Cerebellar nuclear complex (tissue), 1 donor: ENCODE results near the gene NACC2.

Experiments used
- DNase-seq, 2 experiments: peaks; one replicate each; lab custom pipeline; 2025; lab: John Stamatoyannopoulos, UW

Gene NACC2, protein sequence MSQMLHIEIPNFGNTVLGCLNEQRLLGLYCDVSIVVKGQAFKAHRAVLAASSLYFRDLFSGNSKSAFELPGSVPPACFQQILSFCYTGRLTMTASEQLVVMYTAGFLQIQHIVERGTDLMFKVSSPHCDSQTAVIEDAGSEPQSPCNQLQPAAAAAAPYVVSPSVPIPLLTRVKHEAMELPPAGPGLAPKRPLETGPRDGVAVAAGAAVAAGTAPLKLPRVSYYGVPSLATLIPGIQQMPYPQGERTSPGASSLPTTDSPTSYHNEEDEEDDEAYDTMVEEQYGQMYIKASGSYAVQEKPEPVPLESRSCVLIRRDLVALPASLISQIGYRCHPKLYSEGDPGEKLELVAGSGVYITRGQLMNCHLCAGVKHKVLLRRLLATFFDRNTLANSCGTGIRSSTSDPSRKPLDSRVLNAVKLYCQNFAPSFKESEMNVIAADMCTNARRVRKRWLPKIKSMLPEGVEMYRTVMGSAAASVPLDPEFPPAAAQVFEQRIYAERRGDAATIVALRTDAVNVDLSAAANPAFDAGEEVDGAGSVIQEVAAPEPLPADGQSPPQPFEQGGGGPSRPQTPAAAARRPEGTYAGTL

DNA sequence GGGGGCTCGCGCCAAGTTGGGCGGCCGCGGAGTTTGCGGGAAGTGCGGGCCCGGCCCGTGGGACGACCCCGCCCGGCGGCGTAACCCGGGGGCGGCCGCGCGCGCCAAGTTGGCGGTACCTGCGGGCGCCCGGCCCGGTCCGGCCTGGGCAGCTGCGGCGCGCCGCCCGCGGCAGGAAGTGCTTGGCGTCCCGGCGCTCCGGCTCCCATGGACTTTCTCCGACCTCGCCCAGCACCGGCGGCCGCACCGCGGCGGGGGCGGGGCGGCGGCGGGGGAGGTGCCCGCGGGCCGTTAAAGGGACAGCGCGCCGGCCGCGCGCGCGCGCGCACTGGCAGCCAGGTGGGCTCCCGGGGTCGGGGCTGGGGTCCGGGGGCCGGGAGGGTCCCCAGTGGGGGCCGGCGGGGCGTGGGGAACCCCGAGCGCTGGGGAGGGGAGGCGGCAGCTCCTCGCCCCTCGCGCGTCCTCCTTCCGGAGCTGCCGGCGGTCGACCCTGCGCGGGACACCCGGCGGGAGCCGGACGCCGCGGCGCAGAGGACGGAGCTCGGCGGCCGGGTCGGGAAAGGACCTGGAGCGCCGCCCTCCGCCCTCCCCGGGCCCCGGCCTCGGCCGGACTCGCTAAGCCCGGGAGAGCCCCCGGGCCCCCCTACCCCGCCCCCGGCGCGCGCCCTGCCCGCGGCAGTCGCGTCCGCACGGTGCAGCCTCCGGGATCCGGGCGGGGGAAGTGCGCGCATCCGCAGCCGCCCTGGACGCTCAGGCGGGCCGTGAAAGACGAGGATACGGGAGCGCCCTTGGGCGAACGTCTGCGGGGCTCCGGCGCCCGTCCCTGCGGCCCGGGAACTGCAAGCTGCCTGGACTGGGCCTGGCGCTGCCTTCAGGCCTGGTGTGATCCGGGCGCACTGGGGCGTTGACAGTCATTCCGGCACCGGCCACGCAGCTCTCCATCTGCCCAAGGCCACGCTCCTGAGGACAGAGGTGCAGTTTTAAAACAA, at the start of gene NACC2:
Gene NACC2 (minus strand): TSS at position 220 of the 989 bp plus-strand sequence. CDS start 44,768 bp downstream, outside the sequence.
- no peak for DNase-seq

DNA sequence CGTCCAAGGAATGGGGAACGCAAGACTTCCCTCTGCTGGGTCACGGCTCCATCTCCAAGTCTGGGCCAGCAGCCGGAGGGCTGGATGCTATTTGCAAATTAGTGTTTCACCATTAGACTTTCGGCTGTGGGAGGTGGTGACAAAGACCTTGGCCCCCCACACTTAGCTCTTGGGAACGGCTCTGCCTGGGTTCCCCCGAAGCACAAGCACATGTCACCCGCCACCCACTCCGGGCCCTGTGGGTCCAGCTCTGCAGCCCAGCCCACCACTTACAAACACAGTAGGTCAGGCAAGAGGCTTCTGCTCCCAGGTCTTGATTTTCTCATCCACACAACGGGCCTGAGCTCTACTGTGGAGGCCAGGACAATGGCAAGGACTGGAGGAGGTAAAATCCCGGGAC, 49.4 kb upstream of the NACC2 start:
- no peak for DNase-seq

DNA sequence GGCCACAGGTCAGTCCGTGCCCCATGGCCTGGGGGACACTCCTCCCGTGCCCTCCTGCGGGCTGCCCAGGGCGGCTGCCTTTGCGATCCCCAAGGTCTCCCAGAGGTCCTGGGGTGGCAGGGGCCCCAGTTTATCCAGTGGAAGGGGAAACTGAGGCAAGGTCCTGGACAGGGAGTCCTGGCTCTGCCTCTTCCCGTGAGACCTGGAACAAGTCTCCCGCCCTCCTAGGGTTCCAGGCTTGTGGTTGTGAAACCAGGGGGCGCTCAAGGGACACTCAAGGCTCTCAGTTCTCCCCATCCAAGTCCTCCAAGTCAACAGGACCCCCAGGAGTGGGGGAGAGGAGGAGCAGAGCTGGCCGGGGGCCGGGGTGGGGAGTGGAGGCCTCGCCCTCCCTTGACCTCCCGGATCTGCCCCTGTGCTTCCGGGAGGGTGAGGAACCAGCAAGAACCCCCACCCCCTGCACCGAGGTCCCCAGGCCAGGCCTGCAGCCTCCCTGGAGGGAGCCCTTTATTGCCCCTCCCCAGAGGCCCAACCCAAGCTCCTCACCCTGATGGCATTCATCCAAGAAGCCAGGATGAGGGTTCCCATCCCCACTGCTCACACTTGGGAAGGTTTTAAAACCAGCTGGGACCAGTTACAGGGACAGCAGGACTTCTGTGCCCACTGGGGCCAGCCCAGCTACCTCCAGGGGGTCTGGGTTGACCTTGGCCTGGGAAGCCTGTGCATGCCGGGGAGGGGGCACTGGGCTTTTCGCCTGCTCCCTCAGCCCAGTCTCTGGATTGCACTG, 48.3 kb upstream of the NACC2 start:
- no peak for DNase-seq

DNA sequence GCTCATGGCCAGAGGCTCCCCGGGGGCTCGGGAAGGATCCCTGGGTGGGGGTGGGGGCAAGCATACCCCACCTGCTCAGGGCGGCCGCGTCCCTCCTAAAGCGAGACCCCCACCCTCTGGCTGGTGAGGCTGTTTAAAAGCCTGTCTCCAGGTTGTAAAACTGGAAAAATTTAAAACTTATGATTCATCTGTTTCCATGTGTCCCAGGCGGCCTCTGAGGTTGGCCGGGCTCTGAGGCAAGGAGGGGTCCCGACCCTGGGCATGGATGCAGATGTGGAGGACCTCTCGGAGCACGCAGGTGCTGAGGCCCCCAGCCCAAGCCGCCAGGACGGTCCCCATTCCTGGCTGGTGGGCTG, 47.7 kb upstream of the NACC2 start:
- DNase-seq: no peak

DNA sequence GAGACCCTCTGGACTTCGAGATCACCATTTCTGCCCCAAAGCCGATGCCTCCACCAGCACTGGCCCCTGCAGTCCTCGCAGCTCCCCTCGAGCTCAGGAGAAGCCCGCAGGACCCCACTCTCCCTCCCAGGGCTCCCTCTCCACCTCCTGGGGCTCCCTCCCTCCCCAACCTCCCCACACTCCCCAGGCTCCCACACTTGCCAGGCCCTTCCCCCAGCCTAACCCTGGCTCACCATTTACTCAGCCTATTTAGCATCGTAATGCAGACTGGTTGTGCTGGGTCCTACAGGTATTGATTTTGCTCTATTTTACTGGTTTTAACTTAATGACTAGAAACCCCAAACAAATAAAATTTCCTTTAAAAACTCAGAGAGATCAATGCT, 47.3 kb upstream of the NACC2 start:
- DNase-seq: no peak

DNA sequence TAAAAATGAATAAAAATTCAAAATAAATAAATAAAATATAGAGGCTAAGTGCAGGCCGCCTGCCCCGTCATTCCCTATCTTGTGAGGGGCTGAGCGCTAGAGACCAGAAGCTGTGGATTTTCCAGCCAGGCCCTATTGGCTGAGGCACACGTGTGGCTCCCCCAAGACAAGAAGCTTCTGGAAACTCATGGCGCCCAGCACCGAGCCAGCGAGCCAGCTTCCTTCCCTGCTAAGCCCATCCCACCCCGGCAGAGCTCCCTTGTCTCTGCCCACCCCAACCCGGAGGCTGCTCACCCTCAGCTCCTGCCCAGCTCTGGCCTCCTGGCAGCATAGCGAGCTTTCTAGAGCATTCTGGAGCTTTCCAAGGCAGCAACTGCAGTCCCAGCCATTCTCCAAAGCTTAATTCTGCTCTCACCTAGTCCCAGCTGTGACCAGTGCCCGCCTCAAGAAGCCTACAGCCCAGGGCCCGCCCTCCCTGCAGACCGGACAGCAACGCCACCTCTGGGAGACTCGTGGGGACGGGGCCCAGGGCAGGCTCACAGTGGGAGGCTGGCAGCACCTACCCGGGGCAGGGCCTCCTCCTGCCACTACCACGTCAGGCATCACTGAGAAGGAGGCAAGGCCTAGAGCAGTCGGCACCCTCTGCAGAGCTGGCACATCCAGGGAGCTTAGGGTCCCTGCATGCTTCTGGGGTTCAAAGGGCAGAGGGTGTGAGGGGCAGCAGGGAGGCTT, 46.8 kb upstream of the NACC2 start:
- DNase-seq: no peak

DNA sequence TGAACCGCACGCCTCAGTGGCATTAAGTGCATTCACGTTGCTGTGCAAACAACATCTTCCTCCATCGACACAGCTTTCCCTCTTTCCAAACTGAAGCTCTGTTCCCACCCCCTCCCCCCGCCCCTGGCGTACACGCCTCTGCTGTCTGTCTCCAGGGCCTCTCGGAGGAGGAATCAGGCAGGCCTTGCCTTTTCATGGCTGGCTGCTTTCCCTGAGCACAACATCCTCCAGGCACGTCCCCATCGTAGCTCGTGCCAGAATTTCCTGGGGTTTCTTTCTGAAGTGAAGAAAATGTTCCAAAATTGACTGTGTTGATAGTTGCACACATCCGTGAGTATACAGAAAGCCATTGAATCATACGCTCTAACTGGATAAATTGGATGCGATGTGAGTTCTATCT, 45.9 kb upstream of the NACC2 start:
- no peak for DNase-seq

DNA sequence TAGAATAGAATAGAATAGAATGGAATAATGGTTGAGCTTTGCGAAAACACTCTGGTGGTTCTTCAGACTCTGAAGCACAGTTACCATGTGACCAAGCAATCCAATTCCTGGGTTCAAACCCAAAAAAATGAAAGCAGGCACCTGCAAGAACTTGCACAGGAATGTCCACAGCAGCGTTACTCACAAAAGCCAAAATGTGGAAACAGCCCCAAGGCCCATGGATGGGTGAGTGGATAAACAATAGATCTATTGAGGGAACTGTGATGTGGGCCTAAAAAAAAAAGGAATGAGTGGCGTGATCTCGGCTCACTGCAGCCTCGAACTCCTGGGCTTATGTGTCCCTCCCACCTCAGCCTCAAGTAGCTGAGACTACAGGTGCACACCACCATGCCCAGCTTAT, 45.0 kb upstream of the NACC2 start:
- no peak for DNase-seq

DNA sequence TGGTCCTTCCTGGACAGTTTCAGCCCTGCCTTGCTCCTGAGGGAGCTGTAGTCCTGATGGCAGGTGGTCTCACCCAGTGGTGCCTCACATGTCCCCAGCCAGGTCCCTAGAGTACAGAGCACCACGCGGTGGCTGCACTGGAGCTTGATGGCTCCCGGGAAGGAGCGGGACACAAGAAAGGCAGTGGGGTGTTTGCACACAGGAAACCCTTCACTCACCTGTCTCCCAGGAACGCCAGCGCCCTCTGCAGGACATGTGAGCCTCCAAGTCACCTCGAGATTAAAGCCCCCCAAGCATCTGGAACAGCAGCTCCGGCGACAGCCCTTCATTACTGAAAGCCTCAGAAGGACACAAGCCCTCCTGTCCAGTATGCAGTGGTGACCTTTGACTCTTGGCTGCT, 43.5 kb upstream of the NACC2 start:
- no peak for DNase-seq

DNA sequence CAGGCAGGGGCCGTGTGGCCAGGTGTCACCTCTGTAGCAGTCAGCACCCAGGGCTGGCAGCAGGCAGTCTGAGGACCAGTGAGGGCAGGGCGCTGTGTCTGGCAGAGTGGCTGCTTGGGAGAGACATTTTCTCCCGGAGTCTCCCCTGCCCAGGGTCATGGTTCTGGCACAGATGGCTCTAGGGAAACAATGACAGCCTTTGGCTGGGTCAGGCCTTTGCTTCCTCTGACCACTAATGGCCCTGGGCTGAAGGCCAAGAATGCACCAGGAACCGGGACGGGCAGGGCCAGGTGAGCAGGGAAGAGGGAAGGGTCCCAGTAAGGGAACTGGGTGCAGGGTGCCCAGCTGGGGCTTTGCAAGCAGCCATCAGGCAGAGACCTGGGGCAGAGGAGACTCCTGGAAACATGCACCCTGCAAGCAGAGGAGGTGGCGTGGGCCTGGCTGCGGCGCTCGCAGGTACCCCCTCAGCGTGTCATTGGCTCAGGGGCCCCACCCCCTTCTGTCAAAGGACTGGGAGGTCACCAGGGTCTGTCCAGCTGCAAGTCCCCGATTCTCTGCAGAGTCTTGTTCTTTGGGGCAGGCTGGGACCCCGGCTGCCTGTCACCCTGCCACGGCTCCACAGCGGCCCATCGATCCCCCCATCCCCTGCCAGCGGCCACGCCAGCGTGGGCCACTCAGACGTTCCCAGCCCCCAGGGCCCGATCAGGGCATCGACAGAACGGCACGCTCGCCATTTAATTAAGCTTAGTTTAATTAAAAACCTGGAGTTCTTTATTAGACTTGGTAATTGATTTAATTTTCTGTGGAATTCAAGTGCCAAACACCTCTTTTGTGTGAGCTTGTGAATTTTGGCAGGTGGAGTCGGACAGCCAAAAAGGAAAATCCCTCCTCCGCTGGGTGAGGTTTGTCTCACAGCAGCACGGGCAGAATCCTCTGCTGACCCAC, 42.5 kb upstream of the NACC2 start:
- DNase-seq: no peak

DNA sequence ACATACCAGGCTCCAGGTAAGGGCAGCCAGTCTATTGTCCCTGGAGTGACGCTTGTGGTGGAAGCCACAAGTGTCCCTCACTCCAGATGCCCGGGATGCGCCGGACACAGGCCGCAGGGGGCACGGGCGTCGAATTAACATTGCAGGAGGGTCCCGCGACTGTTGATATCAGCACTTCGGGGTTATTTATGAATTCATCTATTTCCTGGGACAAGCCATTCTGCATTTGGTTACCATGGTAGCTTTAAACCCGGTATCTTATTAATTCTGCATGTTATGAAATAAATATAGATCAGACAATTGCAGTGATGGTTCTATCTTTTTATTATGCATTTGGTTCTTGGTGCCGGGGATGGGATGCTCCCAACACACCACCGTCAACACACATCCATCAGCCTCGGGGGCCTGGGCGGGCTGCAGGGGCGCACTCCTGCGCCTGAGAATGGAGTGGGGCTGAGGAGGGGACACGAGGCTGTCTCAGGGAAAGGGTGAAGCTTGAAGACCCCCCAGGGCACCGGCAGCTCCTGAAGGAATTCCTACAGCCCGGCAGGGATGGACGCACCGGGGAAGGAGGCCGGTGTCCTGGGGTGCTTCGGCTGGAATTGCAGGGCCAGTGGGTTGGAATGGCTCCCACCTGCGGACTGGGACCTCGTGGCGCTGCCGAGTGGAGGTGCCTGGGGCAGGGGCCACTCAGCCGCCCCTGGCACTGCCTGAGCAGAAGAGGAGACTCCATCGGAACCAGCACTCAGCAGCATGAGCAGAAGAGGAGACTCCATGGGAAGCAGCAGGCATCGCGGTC, 41.2 kb upstream of the NACC2 start:
- no peak for DNase-seq

DNA sequence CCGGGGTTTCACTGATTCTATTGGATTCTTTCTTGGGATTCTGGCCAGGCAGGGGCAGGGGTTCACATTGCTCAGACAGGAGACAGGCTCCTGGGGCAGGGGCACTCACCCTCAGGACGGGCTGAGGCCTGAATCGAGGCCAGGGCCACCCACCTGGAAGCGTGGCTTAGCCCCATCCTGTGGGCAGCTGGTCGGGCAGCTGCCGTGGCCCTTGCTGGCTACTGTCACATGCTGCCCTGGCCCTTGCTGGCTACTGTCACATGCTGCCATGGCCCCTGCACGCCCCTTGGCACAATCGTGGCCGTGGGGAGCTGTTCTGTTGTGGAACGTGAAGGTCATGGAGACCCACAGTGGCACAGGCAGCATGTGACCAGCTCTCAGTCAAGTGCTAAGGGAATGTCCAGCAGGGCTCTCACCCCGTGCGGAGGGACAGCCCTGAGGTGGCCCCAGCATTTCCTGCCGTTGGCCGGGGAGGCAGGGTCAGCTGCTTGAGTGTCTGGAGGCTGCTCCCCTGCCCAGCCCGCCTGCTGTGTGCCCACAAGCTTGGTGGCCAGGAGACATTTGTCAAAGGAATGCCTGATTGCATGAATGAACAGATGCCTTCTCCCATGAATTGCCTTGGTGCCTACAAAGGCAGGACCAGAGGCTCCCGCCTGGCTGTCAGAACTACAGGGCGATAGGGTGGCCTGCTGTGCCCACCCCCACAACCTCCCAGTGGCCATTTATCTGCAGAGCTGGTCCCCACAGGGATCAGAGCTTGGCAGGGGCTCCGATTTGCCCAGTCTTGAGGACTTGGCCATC, 40.4 kb upstream of the NACC2 start:
- no peak for DNase-seq

DNA sequence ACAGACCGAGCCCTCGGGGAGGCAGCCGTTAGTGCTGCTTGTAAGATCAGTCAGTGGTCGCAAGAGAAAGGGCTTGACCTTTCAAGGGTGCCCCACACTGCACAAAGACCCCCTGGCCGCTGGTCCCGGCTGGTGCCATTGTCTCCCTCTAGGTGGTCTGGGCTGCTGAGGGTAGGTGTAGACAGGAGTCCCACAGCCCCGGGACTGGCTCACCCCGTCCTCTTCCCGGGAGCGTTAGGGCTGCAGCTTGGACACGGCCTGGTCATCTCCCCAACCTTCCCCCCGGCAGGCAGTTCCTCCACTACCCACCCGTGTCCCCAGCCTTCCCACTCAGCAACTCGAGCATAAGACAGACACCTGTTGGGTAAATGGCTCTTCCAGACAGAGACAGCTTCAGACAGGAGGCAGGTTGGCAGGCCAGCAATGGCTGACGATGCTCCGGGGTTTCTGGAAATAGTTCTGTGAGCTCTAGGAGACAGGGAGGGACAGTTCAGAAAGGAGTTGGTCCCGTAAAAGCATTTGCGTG, 38.9 kb upstream of the NACC2 start:
- DNase-seq: no peak

DNA sequence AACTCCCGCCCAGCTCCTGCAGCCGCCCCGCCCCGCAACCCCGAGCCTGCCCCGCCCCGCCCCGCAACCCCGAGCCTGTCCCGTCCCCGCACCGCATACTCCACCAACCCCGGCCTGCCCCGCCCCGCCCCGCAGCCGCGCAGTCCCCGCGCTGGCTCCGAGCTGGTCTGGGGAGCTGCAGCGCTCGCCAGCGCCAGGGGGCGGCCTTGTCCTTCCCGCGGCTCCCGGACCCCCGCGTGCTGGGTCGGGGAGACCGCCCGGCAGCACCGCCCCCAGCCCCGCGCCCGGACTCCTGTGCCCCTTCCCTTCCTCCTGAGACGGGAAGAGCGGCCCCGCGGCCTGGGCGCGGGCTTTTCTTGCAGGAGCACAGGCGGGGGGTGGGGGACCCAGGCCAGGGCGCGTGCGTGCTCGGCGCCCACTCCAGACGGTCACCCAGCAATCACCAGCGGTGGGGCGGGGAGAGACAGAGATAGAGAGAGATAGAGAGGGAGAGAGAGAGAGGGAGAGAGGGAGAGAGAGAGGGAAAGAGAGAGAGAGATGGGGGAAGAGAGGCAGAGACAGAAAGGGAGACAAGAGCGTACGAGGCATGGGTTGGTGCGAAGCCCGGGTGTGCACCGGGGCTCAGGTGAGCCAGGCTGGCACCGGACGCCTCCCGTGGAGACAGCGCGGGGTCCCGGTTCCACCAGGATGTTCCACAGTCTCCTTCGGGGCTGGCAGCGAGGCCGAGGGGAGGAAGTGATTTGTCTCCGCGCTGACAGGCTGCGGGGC, 38.3 kb upstream of the NACC2 start:
- DNase-seq: no peak

DNA sequence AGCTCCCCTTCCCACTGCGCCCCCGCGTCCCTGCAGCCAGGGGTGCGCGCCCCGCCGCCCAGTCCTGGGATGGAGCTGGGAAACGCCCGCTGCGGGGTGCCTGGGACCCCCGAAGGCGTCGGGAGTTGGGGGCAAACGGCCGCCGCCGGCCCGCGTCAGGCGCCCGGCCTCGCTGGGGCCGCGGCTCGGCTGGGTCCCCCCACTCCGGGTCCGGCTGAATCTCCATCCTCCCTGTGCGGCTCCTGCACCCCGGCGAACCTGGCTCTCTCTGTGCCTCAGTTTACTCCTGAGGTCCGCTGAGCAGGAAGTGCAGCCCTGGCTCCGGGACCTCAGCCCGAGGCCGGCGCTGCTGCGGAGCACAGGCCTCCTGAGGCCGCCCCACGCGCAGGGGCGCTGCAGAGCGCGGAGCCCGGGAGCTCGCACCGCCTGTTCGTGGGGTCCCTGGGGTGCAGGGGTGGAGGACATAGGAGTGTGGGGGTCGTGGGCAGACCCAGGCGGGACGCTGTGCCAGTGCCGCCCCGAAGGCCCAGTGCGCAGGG, 37.5 kb upstream of the NACC2 start:
- DNase-seq: no peak

DNA sequence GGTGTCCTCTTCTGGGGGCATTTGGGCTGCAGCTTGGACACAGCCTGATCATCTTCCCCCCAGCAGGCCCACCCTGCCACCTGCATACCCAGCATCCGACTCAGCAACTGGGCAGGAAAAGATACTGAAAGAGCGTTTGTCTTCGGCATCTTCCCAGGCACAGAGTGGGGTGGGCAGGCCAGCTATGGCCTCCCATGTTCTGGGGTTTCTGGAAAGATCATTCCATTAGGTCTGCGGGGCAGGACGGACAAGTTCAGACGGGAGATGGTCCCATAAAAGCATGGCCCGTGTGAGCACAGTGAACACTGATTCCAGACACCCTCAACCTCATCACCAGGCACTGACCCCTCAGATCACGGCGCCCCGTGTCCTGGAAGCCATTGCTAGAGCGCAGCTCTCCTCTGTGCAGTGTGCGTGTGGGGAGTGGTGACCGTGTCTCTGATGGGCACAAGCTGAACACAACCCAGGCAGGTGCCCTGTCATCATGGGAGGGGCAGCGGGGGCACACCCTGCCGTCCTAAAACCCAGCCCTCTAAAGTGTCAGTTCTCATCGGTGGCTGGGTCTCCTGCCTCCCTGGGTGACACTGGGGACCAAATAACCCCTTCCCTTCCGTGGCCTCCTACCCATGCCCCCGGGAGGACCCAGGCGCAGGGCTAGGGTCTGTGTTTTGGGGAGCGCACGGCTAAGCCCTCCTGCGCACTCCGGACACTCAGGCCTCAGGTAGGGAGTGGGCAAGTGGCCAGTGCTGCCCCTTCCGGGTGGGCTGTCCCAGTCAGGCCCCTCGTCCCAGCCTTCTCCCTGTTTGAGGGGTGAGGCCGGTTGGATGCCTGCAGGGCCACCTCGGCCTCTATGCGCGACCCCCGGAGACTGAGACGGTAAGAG, 36.8 kb upstream of the NACC2 start:
- DNase-seq: no peak
